Caki2 (cell line): Measurements from ENCODE around the gene POLG. TPM values are rescaled to one million over a fixed set of nuclear protein-coding genes. Genes with fewer than 3 reads are reported as not detected.

ENCODE experiments used
- DNase-seq: peaks from one replicate; pipeline ENCODE4 v3.0.0-alpha.2; 2015; ENCODE audit warnings: low read depth
- in situ Hi-C: cut with HindIII; loops from 2 replicates; pipeline ENCODE4 v1.10.0; 2016; ENCODE audit warnings: low sequenced_read_pairs, low pct_unique_long_range_greater_than_20kb, mixed read lengths
- total RNA-seq: library from RNA; depleted of rRNA; stranded (reverse); fragments of >200 nt; shearing (Covaris generic); gene quantifications from 2 replicates; pipeline ENCODE4 v1.2.3, GENCODE V29; 2014; ENCODE audit warnings: low replicate concordance

POLG gene
- total RNA-seq, 1 experiment from 2014 or later: 59.6 TPM

GRCh38 chr15:89333011-89333860 lies 1.4 kb downstream of the POLG start:
- in situ Hi-C loops: no loop called here

GRCh38 chr15:89332446-89332845 lies 2.2 kb downstream of the POLG start:
- no peak for DNase-seq
- in situ Hi-C loops: no loop called here

More at GRCh38 chr15:89333011-89333860, 1.4 kb downstream of the POLG start:
- DNase-seq: no peak

GRCh38 chr15:89330881-89331595 lies 3.6 kb downstream of the POLG start:
- in situ Hi-C loops: no loop called here
- DNase-seq: no peak

GRCh38 chr15:89330119-89330518 lies 4.5 kb downstream of the POLG start:
- in situ Hi-C loops: no loop called here
- DNase-seq: no peak

GRCh38 chr15:89329329-89330084 lies 5.1 kb downstream of the POLG start:
- in situ Hi-C loops: no loop called here
- no peak for DNase-seq

GRCh38 chr15:89328398-89329254 lies 6.0 kb downstream of the POLG start:
- no peak for DNase-seq
- in situ Hi-C loops: no loop called here

GRCh38 chr15:89327113-89327512 lies 7.5 kb downstream of the POLG start:
- no peak for DNase-seq
- in situ Hi-C loops: no loop called here

- no peak for DNase-seq
- in situ Hi-C loops: no loop called here
These were observed 8.3 kb downstream of the POLG start for GRCh38 chr15:89326316-89326715.

GRCh38 chr15:89325039-89325803 lies 9.4 kb downstream of the POLG start:
- in situ Hi-C loops: no loop called here
- DNase-seq: no peak

GRCh38 chr15:89323825-89324224 lies 10.8 kb downstream of the POLG start:
- in situ Hi-C loops: no loop called here
- no peak for DNase-seq

- DNase-seq: no peak
- in situ Hi-C loops: no loop called here
These were observed 11.8 kb downstream of the POLG start for GRCh38 chr15:89322822-89323221.

GRCh38 chr15:89321521-89322410 lies 12.9 kb downstream of the POLG start:
- no peak for DNase-seq
- in situ Hi-C loops: no loop called here

GRCh38 chr15:89320200-89320599 lies 14.4 kb downstream of the POLG start:
- no peak for DNase-seq
- in situ Hi-C loops: no loop called here

GRCh38 chr15:89319678-89320077 lies 14.9 kb downstream of the POLG start:
- in situ Hi-C loops: no loop called here

GRCh38 chr15:89317186-89317720 lies 17.4 kb downstream of the POLG start:
- no peak for DNase-seq
- in situ Hi-C loops: no loop called here

More at GRCh38 chr15:89319678-89320077, 14.9 kb downstream of the POLG start:
- no peak for DNase-seq

- no peak for DNase-seq
- in situ Hi-C loops: no loop called here
These were observed 18.1 kb downstream of the POLG start for GRCh38 chr15:89316504-89316903.
